ENCODE measurements around the gene MGAT4C.
"Not testable (repeated sequence)": the region's sequence is repeated elsewhere in the genome, so short reads cannot be mapped to it uniquely, and the experiment has no call there.

MGAT4C gene

DNA sequence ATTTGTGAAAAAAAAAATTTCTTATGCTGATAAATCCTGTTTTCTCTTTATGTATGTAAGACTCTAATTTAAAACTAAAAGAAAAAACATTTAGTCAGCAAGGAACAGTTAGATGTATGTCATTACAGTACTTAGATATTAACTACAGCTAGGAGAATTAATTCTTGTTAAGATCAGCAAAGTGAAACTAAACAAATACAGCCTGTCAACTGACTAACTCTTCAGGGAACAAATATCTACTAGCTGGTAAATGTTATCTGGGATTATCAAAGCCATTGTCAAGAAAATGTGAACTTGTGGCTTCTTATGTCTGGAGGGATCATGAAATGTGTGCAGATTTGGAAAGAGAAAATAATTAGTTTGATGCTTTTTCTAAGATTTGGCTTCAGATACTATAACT, 27.5 kb downstream of the MGAT4C start:
- DNase-seq: no peak

DNA sequence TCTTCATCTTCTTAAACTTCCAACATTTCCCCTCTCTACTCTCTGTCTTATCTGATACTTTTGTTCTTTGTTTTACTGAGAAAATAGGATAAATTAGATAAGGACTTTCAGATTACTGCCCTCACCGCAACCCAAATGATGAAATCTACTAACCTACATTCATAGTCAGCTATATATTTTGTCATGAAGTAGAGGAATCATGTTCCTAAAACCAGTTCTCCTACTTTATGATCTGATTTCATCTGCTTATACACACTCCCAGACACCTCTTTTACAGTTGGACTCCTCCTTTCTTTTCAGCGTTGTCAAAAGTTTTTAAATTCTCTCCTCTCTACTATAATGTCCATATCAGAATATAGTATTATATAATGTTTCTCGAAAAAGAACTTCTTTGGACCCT, 29.7 kb downstream of the MGAT4C start:
- DNase-seq: no peak

DNA sequence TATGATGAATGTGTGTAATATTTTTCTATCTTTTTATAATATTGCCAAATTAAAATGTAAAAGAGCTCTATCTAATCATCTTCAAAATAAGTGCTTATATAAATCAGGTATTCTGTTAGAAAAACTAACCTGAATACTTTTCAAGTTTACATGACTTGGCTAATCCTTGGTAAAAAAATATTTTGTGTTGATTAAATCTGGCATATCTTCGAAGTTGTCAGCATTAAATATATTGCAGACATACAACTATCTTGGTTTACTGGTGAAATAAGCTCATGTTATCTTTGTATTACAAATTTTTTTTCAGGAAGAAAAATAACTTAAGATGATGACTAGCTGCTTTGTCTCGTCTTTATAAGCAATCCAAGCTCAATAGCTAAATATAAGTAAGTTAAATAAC, 39.6 kb downstream of the MGAT4C start:
- no peak for DNase-seq

DNA sequence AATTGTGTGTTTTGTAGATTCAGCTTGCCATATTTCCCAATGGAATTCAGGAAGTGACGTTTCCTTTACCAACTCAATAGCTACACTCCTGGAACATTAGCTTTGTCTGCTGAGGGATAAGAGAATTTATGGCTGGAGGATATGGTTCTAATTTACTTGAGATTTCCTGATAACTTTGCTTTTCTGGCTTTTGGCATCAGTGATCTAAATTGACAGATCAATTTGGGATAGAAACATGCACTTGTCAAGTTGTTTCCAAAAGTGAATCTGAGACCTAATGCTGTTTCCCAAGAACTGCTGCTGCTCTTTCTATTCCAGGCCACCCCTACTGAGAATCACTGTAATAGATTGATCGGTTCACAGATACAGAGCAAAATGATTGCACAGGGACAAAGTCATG, 43.2 kb downstream of the MGAT4C start:
- DNase-seq: no peak

DNA sequence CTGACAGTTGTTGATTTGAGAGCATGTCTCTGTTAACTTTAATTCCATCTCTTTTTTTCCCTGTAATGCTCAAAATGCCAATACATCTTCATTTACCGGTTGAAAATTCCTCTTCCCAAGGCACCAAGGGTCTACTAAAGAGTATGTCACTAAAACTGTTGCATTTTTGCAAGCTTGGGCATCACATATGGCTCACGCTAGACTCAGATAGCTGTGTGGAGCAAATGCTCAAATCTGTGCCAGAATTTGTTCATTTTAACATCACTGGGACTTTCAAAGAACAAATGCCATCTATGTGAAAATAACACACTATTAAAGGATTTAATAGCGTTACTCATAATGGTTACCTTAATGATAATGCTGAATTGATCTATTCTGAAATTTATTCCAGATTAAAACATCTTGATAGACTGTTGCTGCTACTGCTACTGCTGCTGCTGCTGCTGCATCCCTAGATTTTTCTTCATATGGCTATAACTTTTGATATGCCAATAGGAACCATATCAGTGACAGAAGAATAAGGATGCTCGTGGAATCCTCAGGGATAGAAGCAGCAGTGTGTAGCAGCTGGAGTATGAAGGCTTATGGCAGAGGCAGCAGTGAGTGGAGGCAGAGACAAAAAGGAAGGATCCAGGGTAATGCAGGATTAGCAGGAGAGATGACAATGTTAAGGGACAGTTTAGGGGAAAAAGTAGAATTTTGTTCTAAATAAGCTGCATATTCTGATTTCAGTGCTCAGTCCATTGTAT, 57.3 kb downstream of the MGAT4C start:
- DNase-seq: no peak

DNA sequence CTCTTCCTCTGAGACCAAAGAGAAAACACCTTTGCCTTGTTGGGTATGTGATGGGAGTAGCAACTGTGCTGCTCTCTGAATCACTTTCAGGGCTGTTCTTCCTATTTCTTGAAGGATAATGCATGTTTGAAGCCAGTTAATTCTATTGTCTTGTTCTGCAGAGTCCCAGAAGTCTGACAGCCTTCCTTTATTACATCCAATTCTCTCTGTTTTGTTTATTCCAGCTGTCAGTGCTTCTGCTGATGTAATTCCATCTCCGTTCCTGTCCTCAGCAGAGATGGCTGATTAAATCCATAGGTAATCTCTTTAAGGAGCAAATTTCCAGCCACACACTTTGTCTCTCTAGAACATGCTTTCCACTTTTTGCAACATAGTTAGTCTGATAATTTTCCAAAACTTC, 59.7 kb downstream of the MGAT4C start:
- DNase-seq: no peak

DNA sequence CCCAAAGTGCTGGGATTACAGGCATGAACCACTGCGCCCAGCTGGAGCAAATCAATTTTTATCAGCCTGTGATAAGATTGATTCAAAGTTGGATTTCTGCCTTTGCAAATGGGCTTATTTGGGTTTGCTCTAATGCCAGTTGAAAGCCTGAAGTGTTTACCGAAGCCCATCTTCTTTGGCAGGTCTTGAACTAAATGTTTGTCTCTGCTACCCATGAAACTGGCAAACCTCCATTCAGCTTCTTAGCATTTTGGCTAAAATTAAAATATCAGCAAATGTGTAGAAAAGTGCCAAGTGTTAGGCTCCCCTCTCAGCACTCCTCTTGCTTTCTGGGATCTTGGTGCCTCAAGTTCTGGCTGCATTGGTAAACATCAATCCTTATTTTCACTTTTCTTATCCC, 61.5 kb downstream of the MGAT4C start:
- no peak for DNase-seq

DNA sequence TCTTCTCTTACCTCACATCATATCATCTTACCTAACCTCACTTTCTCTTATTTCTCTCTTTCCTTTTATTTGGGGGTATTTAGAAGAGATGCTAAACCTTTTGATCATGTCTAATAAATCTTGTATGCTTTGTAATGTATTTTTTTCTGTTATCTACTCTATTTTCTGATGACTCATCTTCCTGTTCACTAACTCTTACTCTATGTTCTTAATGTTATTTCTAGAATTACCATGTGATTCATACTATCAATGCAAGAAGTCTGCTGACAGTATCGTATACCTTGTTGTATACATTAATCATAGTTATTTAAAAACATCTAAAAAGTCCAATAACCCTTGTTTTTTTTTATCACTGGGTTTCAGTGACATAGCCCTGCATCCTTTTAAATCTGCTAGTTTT, 62.3 kb downstream of the MGAT4C start:
- no peak for DNase-seq

DNA sequence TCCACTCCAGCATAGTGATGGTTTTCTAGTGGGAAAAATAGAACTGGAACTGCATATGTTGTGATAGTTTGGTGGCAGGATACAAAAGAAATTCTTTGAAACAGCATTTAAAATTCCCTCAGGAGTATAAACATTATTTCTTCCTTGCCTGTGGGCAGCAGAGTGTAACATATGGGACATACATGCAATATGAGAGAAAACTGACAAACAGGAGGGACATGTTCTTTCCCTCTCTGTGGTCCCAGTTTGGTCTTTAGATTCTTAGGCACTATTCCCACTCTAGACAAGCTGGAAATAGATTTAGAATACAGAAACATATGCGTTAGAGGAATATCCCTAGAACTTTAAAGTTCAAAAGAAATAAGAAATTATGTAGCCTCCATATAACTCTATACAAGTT, 68.0 kb downstream of the MGAT4C start:
- no peak for DNase-seq

DNA sequence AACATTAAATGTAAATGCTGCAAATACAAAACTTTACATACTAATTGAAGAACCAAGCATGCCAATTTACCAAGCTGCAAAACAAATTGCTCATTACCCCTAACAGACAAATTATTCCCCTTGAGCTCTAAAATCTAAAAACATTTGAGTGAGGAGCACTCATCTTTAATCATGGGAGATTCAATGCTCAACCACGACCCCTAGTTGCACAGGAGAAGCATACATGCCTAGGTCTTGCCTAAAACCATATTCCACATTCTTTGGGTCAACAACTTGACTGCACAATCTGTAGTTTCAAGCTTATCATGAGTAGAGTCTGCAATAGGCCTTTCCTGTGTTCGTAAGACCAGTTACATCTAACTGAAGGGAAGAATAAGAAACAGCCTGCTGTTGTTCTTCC, 69.7 kb downstream of the MGAT4C start:
- no peak for DNase-seq

DNA sequence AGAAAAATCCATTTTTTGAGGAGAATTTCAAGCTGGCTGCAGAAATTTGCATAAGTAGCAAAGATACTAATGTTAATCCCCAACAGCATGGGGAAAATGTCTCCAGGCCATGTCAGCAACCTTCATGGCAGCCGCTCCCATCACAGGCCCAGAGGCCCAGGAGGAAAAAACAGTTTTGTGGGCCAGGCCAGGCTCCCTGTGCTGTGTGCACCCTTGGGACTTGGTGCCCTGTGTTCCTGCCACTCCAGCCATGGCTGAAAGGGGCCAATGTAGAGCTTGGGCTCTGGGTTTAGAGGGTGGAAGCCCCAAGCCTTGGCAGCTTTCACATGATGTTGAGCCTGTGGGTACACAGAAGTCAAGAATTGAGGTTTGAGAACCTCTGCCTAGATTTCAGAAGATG, 76.3 kb downstream of the MGAT4C start:
- no peak for DNase-seq

DNA sequence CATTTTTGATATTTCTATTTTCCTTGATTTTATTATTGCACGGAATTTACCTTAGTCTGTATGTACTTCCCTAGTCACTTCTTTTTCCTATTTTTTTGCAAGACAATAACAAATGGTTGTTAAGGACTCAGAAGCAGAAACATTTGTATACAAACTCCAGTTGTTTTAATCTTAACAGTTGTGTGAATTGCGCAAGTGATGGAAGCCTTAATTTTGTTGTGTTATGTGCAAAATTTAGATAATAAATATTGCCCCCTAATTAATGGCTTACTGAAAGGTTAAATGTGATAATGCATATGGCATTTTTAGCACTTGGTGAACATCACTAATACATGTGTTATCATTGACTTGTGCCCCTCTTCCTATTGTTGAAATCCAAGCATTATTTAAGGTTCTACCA, 82.0 kb downstream of the MGAT4C start:
- DNase-seq: no peak

DNA sequence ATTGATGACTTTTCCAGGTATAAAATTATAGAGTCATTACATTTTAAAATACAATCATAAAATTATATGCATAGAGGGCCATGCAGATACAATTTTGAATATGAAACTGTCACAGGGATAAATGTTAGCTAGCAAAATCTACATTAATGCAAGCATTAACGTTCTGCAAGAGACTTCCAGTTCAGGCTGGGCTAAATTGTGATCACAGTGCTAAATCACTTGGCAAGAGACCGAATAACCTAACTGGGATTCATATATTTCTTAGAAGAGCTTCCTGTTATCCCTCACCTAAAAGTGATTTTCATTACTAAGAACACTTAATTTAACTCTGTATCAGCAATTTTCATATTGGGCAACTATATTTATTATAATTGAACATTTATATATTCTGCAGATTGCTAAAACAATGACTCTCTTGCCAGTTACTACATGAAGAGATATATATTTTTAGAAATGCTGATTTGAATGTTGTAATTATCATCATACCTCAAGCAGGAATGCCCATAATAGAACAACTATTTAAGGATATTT, 83.2 kb downstream of the MGAT4C start:
- DNase-seq: no peak

DNA sequence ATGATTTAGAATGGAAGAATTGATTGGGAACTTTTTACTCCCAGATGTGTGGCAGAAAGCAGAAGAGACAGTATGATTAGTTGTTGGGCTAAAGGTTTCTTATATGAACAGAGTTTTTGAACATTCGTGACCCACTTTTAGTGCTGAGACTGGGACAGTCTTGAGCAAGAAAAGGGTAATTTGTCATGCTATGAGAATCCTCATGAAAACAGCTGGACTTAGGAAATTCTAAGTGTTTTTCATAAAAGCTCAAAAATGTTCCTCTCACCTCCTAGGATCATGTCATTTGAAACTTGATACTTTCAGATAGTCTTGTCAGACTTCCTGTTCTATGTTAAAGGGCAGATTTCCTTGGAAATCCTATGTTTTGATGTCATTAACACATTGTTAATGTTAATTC, 86.1 kb downstream of the MGAT4C start:
- no peak for DNase-seq

DNA sequence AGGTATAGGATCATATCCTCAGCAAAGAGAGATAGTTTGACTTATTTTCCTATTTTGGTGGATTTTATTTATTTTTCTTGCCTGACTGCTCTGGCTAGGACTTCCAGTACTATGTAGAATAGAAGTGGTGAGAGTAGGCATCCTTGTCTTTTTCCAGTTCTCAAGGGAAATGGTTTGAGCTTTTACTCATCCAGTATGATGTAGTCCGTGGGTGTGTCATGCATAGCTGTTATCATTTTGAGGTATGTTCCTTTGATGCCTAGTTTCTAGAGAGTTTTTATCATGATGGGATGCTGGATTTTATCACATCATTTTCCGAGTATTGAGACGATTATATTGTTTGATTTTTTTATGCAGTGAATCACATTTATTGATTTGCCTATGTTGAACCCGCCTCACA, 97.2 kb downstream of the MGAT4C start:
- DNase-seq: no peak

DNA sequence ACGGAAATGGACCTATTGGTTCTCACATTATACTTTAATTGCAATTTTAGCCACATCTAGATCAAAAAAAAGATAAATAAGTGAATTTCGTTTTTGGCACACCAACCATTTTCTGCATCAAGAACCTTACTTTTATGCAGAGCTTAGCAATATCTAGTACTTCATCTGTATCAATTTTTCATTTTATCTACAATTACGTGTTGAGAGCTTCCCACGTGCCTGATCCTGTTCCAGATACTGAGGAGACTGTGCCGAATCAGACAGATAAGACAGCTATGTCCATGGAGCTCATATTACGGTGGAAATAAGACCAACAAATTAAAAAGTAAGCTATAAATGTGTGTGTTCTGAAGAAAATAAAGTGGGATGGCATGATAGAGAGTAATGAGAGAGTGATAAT, 101.6 kb downstream of the MGAT4C start:
- DNase-seq: no peak

DNA sequence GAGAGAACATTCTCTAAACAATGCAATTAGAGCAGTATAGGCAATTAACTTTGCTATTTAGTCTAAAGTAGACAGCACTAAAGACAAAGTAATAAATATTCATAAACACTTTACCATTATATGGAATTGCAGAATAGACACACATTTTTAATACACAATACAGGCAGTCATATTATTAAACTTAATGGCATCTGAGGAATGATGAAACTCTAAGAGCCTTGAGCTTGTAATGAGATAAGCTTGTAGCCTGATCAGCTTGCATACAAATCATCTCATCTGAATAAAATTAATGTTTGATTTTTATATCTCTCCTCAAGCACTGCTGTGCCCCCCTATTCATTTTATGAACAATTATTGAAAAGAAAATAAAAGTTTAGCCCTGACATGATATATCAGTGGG, 107.6 kb downstream of the MGAT4C start:
- DNase-seq: no peak

DNA sequence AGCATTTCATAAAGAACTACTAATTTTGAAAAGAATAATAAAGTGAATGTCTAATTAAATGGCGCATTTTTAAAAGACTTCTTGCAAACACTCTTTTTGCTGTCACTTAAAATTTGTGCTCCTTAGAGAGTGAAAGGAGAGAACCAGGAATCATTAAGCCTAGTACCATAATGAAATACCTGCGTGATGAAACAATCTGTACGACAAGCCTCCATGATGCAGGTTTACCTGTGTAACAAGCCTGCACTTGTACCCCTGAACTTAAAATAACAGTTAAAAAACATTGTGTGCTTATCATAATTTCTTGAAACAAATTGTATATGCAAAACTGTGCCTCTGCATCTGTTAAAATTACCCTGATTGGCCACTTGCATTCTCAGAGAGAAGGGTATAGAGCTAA, 108.1 kb downstream of the MGAT4C start:
- DNase-seq: no peak

DNA sequence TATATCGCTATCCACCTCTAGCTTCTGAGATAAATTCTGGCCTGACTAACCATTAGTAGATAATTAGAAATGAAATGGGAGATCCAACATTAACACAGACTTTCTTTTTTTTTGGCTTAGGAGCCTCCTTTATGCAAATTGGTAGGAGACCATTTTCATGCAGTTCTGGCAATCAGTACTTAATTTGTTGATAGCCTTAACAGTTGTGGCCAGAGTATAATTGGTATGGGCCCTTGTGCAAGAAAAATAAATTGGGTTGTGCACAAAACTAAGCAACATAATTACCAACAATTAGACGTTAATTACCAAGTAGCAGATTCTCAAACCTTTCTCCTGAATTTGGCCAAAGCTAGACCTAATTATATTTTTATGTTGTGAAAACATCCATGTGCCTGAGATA, 111.0 kb downstream of the MGAT4C start:
- DNase-seq: no peak

DNA sequence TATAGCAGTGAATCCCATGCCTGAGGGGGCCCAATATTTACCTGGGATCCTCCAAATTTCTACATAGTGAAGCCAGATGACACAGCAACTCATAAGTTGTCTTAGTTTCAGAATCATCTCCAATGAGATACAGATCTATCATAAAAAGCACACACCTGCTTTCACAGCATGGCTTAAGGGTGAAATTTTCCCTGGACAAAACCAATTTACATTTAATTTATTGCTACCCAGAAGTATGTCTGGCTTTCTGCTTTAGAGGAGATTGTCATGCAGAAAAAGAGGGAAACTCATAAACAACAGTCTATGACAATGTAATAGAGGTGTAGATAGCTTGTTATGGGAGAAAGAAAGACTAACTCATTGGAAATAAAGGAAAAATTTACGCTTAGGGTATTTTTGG, 113.0 kb downstream of the MGAT4C start:
- no peak for DNase-seq

DNA sequence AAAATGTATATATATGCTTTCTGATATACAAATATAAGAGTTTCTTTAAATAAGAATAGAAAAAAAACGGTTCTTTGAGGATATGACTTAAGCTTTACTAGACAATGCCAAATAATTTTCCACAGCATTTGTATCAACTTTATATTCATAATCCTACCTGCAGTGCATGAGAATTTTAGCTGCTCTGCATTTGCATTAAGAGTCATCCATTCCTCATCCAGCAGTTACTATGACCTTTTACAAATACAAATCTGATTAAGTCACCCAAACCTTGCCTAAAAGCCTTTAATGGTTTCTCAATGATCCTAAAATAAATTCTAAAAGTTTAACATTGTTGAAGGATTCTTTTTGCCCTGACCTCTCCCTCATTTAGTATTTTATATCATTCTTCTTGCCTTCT, 116.5 kb downstream of the MGAT4C start:
- no peak for DNase-seq

DNA sequence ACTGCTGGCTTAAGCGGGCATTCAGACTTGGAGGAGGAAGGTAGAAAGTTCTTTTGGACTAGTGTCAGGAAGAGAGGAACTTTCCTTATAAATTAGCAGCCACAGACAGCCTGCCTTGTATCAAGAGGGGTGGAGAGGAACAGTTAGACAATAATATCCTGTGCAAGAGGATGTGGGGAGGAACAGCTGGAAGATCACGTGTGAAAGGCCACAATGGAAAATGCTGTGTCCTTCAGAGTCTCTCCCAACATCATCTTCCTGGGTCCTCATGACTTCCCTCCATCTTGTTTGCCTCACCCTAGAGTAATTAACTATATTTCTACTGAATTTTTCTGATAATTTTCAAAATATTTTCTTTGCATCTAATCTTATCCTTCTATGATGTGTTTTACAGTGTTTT, 117.4 kb downstream of the MGAT4C start:
- DNase-seq: no peak

DNA sequence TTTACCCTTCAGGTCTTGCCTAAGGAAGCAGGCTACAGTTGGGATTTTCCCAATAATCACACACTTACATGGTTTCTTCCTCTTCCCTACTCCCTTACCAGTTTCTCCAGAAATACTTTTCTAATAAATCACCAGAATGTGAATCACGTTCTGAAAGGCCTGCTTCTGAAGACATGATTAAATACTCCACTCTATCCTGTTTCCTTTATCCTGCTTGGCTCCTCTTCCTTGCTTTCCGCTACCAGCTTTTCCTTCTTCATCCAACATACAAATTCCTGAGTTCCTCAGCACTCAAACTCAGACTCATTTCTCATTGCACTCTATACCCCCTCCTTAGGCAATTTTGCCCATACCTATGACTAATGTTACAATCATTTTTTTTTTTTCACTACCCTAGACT, 118.3 kb downstream of the MGAT4C start:
- DNase-seq: no peak

DNA sequence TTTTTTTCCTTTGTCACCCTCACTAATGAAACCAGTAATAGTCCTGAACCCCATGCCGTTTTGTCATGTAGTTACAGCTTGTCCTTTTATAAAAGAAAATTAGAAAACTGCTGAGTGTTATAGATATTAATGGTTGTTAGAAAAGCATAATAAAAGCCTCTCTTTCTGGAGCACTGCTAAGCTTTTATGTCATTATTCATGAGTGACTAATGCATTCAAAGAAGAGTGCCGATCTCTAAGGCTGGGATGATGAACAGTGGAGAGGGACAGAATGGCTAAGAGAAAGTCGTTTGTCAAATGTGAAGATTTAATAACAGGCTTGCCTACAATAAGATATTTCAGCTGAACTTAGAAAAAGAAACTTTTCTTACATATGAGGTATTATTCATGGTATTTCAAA, 121.6 kb downstream of the MGAT4C start:
- no peak for DNase-seq

DNA sequence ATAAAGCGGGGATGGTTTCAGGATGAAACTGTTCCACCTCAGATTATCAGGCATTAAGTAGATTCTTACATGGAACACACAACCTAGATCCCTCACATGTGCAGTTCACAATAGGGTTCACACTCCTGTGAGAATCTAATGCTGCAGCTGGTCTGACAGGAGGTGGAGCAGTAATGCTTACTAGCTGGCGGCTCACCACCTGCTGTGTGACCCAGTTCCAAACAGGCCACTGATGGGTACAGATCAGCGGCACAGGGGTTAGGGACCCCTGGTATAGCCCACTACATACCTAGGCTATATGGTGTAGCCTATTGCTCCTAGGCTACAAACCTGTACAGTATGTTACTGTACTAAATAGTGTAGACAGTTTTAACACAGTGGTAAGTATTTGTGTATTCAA, 129.3 kb downstream of the MGAT4C start:
- DNase-seq: not testable (repeated sequence)

Data from right forelimb (tissue), 1 donor.